Sigmoid colon (tissue), 4 donors: Measurements from ENCODE around the gene STK39.

ENCODE experiments used
- CTCF ChIP-seq, 4 experiments: fragments of 450-650 bp in 3 of 4; fragments of 200-600 bp in 1 of 4; IDR thresholded peaks; one replicate each; pipeline ENCODE4 v1.5.1; 2016 to 2019; ENCODE audit warnings: antibody characterized with exemption in 4 of 4, mild to moderate bottlenecking in 3 of 4, moderate library complexity in 2 of 4
- EP300 ChIP-seq, 4 donors: sonication (generic); formaldehyde crosslinking; IDR thresholded peaks; one replicate each; pipeline ENCODE4 v1.6.1; 2017; ENCODE audit warnings: antibody characterized with exemption in 4 of 4
- POLR2A ChIP-seq, 2 donors: fragments of 450-650 bp; IDR thresholded peaks; one replicate each; pipeline ENCODE4 v1.6.1; 2016; ENCODE audit warnings: antibody characterized with exemption in 2 of 2, mild to moderate bottlenecking in 2 of 2, moderate library complexity in 2 of 2
- POLR2AphosphoS5 ChIP-seq, 4 donors: sonication (generic); formaldehyde crosslinking; IDR thresholded peaks; one replicate each; pipeline ENCODE4 v1.6.1; 2017; ENCODE audit warnings: antibody characterized with exemption in 4 of 4

- TF ChIP-seq CTCF (IDR thresholded peaks at IDR 0.05) (no peak), POLR2AphosphoS5 (IDR thresholded peaks at IDR 0.05) (no peak), EP300 (IDR thresholded peaks at IDR 0.05) (no peak), POLR2A (IDR thresholded peaks at IDR 0.05) (no peak)
These were observed 59.4 kb downstream of the STK39 start for GRCh38 chr2:168188002-168188401.
